Measurements from ENCODE around the gene ARPC1B.
A peak's percentile ranks its signal among the peaks of the same experiment; 100 is the strongest.
"Not testable (repeated sequence)": the region's sequence is repeated elsewhere in the genome, so short reads cannot be mapped to it uniquely, and the experiment has no call there.

ARPC1B gene

DNA sequence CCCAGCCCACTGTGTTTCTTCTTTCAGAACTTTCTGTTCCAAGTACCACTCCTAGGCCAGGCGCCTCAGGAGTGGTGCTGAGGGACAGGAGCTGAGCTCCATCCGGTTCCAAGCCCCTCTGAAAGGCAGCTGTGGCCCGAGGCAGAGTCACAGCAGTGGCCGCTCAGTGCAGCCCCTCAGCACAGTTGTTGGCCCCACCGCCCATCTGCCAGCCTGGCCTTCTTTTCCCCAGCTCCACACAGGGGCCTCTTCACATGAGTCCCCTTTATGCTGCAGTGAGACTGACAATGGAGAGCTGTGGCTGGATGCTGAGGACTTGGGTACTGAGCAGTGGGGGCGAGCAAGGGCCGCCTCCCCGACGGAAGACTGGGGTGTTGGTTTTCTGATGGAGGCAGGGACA is 43.7 kb downstream of the ARPC1B start:
- no peak for DNase-seq

DNA sequence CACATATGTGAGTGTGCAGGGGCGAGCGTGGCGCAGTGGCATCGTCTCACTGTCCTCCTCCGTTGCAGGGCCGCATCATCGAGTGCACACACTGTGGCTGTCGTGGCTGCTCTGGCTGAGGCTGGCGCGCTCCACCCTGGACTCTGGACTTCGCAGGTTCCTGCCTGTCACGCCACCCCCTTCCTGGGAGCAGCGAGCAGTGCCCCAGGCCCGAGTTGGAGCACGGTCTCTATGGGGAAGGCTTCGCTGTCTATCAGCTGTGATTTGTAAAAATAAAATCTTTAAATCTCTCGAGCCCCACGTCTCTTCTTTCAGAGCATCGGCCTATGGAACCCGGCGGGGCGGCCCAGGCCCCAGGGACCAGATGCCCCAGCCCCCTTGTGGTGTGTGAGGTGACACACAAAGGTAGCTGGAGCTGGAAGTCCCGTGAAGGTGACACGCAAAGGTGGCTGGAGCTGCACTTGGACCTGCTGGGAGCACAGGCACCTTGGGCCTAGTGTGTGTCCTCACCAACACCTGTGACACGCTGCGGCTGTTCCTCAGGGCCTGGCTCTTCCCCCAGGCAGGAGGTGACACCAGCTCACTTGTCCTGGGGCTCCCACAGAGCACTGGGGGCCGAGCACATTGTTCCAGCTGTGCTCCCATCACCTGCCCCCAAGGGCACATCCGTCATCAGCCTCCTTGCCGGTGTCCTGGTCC is 44.9 kb downstream of the ARPC1B start:
- DNase-seq, result no peak

DNA sequence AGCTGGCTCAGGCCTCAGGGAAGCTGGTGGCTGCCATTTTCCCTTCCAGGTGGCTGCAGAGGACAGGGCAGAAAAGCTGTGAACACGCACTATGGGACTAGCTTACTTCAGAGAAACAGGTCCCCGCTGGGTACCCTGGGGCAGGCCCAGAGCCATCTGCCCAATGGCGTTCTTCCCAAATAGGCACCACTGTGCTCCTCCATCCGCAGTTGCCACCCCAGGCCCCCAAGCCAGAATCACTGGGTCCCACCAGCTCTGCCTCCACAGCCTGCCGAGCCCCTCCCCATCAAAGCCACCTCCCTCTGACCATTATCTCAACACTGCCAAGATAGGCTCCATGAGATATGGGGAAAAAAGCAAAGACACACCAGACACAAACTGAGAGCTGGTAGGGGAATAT is 45.7 kb downstream of the ARPC1B start:
- no peak for DNase-seq

DNA sequence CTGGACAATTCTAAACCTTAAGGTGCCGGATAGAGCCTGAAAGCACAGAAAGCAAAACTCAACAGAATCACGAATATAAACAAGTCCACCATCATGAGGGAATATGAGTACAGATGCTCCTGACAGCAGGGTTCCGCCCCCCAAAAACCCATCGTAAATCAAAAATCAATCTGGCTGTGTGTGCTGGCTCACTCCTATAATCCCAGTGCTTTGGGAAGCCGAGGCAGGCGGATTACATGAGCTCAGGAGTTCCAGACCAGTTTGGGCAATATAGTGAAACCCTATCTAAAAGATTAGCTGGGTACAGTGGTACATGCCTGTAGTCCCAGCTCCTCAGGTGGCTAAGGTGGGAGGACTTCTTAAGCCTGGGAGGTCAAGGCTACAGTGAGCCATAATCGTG is 46.5 kb downstream of the ARPC1B start:
- DNase-seq, result no peak

DNA sequence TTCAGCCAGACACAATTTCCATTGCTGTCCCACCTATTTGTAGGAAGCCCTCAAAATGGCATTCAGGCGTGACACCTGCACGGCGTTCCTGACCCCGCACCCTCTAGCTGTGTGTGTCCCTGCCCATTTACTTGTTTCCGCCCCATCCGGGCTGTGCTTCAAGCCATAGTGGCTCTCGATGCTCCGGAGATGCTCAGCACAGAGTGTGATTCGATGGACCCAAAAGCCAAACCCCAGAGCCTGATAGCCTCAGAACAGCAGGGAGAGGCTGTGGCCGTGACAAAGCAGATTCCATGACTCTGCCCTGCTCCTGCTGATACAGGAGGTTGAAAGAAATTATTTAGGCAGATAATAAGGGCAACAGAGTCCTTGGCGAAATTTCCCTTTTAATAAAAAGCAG is 47.7 kb downstream of the ARPC1B start:
- no peak for DNase-seq

DNA sequence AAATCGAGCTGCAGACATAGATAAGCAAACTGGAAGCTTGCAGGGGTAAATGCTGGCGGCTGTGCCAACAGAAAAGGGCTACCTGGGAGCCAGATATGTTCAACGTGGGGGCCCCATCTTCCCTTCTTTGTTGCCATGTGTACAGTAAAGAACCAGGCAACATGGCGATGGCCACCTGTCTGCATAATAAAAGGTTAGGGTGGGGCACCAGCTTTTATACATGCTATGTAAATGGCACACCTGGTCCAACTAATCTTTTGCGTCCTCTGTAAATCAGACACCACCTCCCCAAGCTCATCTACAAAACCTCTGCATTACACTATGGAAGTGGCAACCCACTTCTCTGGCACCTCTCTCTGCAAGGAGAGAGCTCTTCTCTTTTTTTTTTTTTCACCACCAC is 48.1 kb downstream of the ARPC1B start:
- DNase-seq, result no peak

DNA sequence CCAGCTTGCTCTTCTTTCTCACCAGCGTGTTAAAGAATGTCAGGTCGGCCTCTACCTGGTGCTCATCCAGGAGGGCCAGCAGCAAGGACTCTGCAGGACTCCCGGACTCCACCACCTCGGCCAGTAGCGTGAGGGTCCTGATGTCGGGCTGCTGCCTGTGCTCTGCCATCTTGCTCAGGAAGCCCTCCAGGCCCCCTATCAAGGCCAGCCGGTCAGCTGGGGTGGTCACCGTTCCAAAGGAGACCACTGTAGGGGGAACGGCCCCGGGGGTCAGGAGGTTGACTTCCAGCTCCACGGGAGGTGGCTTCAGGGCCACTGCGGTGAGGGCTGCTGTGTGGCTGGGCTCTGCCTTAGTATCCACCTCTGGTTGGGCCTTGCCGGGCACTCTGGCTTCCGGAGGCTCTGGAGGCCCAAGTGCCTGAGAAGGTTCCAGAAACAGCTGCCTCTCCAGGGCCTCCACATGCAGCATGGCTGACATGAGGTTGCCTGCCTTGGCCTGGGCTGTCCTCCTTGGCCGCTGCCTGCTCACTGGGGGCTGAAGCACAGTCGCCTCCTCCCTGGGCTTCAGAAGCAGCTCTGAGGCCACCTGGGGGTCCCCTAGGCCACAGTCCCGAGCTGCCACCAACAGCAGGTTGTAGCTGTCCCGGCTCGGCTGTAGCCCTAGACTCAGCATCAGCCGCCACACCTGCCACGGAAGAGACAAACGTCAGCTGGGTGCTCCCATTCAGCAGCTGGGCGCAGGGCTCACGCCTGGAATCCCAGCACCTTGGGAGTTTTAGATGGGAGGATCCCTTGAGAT is 50.6 kb downstream of the ARPC1B start:
- DNase-seq, result no peak

DNA sequence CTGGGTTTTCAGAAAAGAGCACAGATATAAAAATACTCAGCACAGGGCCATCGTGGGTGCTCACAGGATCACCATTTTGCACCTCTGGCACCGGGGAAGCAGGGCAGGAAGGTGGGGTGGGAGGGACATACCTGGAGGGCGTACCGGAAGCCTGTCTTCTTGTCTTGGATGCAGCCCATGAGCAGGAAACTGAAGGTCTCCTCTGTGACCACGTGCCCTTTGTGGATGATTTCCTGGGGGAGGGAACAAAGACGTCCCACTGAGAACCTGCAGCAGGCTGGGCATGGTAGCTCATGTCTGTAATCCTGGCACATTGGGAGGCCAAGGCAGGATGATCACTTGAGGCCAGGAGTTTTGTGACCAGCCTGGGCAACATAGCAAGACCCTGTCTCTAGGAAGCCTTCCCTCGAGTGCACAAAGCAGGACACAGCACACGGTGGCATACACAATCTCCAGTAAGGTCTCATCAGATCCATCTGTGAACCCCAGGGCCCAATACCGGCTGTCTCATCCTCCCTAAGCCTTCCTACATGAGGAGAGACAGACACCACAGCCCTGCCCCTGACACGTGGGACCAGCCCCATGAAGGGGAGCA is 54.5 kb downstream of the ARPC1B start:
- DNase-seq, result no peak

DNA sequence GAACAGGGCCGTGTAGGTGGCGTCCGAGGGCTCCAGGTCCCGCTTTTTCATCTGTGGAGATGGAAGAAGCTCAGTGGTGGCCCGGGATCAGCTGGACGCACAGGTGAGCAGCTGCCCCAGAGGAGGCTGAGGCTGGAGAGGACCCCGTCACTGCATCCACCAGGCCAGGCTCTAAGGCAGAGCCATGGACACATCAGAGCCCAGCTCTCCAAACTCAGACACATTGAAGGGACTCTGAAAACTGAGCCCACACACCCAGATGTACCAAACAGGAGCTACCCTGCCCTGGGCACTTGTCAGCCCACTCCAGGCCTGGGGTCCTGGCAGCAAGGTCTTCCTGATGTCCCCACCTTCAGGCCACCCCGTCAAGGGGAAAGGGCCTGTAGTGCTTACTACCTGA is 55.2 kb downstream of the ARPC1B start:
- no peak for DNase-seq

DNA sequence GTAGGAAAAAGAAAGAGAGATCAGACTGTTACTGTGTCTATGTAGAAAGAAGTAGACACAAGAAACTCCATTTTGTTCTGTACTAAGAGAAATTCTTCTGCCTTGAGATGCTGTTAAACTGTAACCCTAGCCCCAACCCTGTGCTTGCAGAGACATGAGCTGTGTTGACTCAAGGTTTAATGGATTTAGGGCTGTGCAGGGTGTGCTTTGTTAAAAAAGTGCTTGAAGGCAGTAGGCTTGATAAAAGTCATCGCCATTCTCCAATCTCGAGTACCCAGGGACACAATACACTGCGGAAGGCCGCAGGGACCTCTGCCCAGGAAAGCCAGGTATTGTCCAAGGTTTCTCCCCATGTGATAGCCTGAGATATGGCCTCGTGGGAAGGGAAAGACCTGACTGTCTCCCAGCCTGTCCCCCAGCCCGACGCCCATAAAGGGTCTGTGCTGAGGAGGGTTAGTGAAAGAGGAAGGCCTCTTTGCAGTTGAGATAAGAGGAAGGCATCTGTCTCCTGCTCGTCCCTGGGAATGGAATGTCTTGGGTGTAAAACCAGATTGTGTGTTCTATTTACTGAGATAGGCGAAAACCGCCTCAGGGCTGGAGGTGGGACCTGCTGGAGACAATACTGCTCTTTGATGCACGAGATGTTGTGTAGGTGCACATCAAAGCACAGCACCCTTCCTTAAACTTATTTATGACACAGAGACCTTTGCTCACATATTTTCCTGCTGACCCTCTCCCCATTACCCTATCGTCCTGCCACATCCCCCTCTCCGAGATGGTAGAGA is 57.4 kb downstream of the ARPC1B start:
- DNase-seq, result not testable (repeated sequence)

DNA sequence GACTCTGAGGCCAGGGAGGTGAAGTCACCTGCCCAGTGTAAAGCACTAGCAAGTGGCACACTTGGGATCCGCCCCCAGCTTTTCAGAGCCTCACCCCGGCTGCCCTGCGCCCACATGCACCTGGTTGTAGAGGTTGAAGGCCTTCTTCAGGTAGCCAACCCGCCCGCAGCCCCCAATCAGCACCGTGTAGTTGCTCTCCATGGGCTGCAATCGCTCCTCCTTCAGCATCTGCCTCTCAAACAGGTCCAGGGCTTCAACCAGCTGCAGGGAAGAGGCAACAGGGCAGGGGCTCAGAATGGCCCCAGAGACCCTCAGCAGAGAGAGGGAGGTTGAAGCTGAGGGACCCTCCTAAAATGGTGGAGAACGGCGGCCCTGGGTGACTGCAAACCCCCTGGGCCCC is 58.6 kb downstream of the ARPC1B start:
- DNase-seq, result no peak

DNA sequence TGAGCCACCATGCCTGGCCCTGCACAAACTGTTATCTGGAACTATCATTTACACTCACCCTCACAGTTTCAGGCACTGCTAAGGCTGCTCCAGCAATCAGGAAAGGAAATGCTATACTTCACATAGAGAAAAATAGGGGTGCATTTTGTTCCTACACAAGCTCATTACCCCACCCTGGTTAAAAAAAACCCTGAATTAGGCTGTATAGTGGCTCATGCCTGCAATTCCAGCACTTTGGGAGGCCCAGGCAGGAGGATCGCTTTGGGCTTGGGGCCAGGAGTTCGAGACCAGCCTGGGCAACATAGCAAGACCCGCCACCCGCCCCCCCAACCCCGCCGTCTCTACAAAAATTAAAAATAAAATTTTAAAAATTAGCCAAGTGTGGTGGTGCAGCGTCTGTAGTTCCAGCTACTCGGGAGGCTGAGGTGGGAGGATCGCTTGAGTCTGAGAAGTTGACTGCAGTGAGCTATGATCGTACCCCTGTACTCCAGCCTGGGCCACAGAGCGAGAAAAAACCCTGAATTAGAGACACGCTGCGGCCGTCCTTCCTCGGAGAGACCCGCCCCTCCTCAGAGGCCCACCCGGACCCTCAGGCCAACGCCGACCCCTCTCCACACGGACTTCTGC is 63.5 kb downstream of the ARPC1B start:
- no peak for DNase-seq

DNA sequence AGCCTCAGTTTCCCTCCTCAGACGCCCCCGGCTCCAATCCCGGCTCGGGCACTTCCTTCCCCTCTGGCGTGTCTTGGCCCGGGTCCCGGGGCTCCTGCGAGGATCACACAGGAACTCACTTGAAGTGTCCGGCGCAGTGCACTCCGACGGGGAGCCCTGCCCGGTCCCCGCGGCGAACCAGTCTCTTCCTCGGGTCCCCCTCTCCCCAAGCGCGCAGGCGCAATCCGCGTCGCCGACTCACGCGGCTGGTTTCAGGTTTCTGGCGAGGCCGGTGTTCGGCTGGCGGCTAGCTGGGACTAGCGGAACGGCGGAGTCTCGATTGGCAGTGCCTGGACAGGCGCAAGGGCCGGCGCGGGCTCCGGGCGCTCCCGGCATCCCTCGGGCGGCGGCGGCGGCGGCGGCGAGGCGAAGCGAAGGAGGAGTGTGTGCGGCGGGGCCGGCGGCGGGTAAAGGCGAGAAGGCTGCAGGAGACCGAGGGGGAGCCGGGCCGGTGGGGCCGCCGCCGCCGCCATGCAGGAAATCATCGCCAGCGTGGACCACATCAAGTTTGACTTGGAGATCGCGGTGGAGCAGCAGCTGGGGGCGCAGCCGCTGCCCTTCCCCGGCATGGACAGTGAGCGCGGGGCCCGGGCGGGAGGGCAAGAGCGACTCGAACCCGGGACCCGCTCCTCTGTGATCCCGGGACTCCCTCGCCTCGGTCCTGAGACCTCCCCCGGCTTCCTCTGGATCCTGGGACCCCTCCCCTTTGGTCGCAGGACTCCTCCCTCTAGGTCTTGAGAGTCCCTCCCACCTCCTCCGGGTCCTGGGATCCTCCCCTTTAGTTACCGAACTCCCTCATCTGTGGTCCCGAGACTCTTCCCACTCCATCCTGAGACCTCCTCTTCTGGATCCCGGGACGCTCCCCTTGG is 64.3 kb downstream of the ARPC1B start, which contains the start of the genes CPSF4 and PTCD1:
Gene CPSF4, plus strand, starts transcription at position 371 of the 908 bp plus-strand sequence. Its CDS starts 140 bp downstream, at position 511.
Gene PTCD1, minus strand, starts transcription at position 226 of the 908 bp plus-strand sequence. CDS start 3,556 bp downstream, outside the sequence.
- peak; percentile 41 for DNase-seq

DNA sequence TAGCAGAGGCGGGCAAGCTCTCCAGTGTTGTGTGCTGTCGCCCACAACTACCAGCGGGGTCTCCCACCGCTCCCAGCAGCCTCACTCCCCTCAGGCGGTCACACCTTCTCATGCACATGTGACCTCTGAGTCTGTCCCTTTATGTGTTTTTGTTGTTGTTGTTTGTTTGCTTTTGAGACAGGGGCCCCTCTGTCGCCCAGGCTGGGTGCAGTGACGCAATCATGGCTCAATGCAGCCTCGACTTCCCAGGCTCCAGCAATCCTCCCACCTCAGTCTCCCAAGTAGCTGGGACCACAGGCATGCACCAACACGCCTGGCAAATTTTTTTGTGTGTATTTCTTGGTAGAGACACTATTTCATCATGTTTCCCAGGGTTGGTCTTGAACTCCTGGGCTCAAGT is 65.7 kb downstream of the ARPC1B start:
- DNase-seq, result no peak

All from NCI-H524 treated with DMSO at 0.1 percent for 48 hours (cell line).